ENCODE results near the gene PARVA.

DNA sequence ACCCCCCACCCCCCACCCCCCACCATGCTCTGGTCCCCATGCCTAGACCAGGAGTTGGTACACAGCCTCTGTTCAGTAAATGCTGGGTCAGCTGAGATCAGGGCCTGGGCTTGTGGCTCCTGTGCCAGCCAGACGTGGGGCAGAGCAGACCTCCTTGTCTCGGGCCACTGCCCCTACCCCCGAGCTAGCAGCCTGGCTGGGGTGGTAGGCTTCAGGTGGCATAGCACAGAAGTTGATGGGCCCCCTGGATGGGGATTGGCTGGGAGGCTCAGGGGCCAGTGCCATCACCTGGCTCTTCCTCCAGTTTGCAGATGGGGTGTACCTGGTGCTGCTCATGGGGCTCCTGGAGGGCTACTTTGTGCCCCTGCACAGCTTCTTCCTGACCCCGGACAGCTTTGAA, 139.9 kb downstream of the PARVA start:
- no peak for TF ChIP-seq EZH2 (IDR thresholded peaks at IDR 0.05; ENCODE audit: low read depth)
- no peak for TF ChIP-seq CTCF (conservative IDR thresholded peaks at IDR 0.05)
